H9 (cell line): ENCODE results near the gene SUCLG1. TPM values are rescaled to one million over a fixed set of nuclear protein-coding genes. Genes with fewer than 3 reads are reported as not detected.

Experiments used
- DNase-seq: peaks from one replicate; pipeline ENCODE4 v3.0.0-alpha.2; 2017
- H2AFZ ChIP-seq: one replicate; pipeline ENCODE4 v1.6.1; 2013; ENCODE audit warnings: mild to moderate bottlenecking, low read length, control low read depth, moderate library complexity
- H2AK5ac ChIP-seq: 2 replicates; pipeline ENCODE4 v1.6.1; 2013; ENCODE audit warnings: low read length, control low read depth, mixed read lengths; ENCODE audit not compliant: insufficient read length
- H2BK120ac ChIP-seq: one replicate; pipeline ENCODE4 v1.6.1; 2013; ENCODE audit warnings: low read depth, mild to moderate bottlenecking, low read length, control low read depth, inconsistent platforms; ENCODE audit not compliant: poor library complexity, severe bottlenecking
- H2BK12ac ChIP-seq: 2 replicates; pipeline ENCODE4 v1.6.1; 2013; ENCODE audit warnings: low read length, control low read depth, mixed read lengths, low read depth; ENCODE audit not compliant: insufficient read length
- H2BK15ac ChIP-seq: 2 replicates; pipeline ENCODE4 v1.6.1; 2013; ENCODE audit warnings: low read depth, low read length, control low read depth
- H2BK20ac ChIP-seq: one replicate; pipeline ENCODE4 v1.6.1; 2013; ENCODE audit warnings: low read depth, mild to moderate bottlenecking, low read length, control low read depth, inconsistent platforms; ENCODE audit not compliant: poor library complexity, severe bottlenecking
- H2BK5ac ChIP-seq: 2 replicates; pipeline ENCODE4 v1.6.1; 2013; ENCODE audit warnings: low read length, control low read depth, mixed read lengths; ENCODE audit not compliant: insufficient read length
- H3K14ac ChIP-seq: 2 replicates; pipeline ENCODE4 v1.6.1; 2013; ENCODE audit warnings: low read length, control low read depth; ENCODE audit not compliant: insufficient read depth
- H3K18ac ChIP-seq: 2 replicates; pipeline ENCODE4 v1.6.1; 2013; ENCODE audit warnings: low read depth, mild to moderate bottlenecking, mixed read lengths, low read length, control low read depth; ENCODE audit not compliant: insufficient read length
- H3K23ac ChIP-seq: 2 replicates; pipeline ENCODE4 v1.6.1; 2013; ENCODE audit warnings: low read length, control low read depth, mixed read lengths, low read depth; ENCODE audit not compliant: insufficient read length
- H3K23me2 ChIP-seq: 2 replicates; pipeline ENCODE4 v1.6.1; 2013; ENCODE audit warnings: low read depth, mild to moderate bottlenecking, mixed read lengths, low read length, control low read depth; ENCODE audit not compliant: insufficient read length, poor library complexity, severe bottlenecking
- H3K27ac ChIP-seq: 2 replicates; pipeline ENCODE4 v1.5.1; 2013; ENCODE audit warnings: low read length, control low read depth, mixed read lengths, low read depth; ENCODE audit not compliant: insufficient read length
- H3K27me3 ChIP-seq: 2 replicates; pipeline ENCODE4 v1.6.1; 2013; ENCODE audit warnings: low read length, control low read depth, inconsistent platforms; ENCODE audit not compliant: insufficient read depth
- H3K4ac ChIP-seq: 2 replicates; pipeline ENCODE4 v1.6.1; 2013; ENCODE audit warnings: low read depth, mild to moderate bottlenecking, control low read depth, inconsistent platforms, low read length, moderate library complexity
- H3K4me1 ChIP-seq: 2 replicates; pipeline ENCODE4 v1.6.1; 2013; ENCODE audit warnings: low read length, control low read depth, inconsistent platforms; ENCODE audit not compliant: insufficient read depth
- H3K4me2 ChIP-seq: 2 replicates; pipeline ENCODE4 v1.6.1; 2013; ENCODE audit warnings: low read length, control low read depth, mixed read lengths; ENCODE audit not compliant: insufficient read length, insufficient read depth
- H3K56ac ChIP-seq: 2 replicates; pipeline ENCODE4 v1.6.1; 2013; ENCODE audit warnings: low read depth, mild to moderate bottlenecking, mixed read lengths, low read length, control low read depth; ENCODE audit not compliant: insufficient read length
- H3K79me1 ChIP-seq: 2 replicates; pipeline ENCODE4 v1.6.1; 2013; ENCODE audit warnings: low read depth, mild to moderate bottlenecking, moderate library complexity, low read length, control low read depth, inconsistent platforms; ENCODE audit not compliant: insufficient read depth, poor library complexity, severe bottlenecking
- H3K79me2 ChIP-seq: 2 replicates; pipeline ENCODE4 v1.6.1; 2013; ENCODE audit warnings: low read length, control low read depth, inconsistent platforms; ENCODE audit not compliant: insufficient read depth
- H3K9ac ChIP-seq: 2 replicates; pipeline ENCODE4 v1.6.1; 2013; ENCODE audit warnings: low read length, control low read depth, mixed read lengths; ENCODE audit not compliant: insufficient read length; ENCODE audit errors: extremely low read depth
- H3K9me3 ChIP-seq: one replicate; pipeline ENCODE4 v1.6.1; 2013; ENCODE audit warnings: low read depth, low read length, inconsistent platforms; ENCODE audit not compliant: control insufficient read depth
- H3T11ph ChIP-seq: one replicate; pipeline ENCODE4 v1.6.1; 2013; ENCODE audit warnings: mild to moderate bottlenecking, low read length, control low read depth, inconsistent platforms
- H4K20me1 ChIP-seq: one replicate; pipeline ENCODE4 v1.6.1; 2013; ENCODE audit not compliant: control insufficient read depth, insufficient read length, insufficient read depth
- H4K5ac ChIP-seq: 2 replicates; pipeline ENCODE4 v1.6.1; 2013; ENCODE audit warnings: low read depth, mild to moderate bottlenecking, mixed read lengths, low read length, control low read depth; ENCODE audit not compliant: insufficient read length
- H4K8ac ChIP-seq: replicated peaks from 2 replicates; pipeline ENCODE4 v1.6.1; 2013; ENCODE audit warnings: low read length, control low read depth, mixed read lengths, low read depth; ENCODE audit not compliant: insufficient read length
- H4K91ac ChIP-seq: 2 replicates; pipeline ENCODE4 v1.6.1; 2013; ENCODE audit warnings: low read depth, mild to moderate bottlenecking, moderate library complexity, mixed read lengths, low read length, control low read depth; ENCODE audit not compliant: insufficient read length
- H3K27ac Mint-ChIP-seq, 3 experiments: 2 replicates in 2 of 3; 3 replicates in 1 of 3; pipeline ENCODE4 v1.8.0; 2020 to 2021; ENCODE audit warnings: mixed read lengths in 3 of 3, mild to moderate bottlenecking in 1 of 3, moderate library complexity in 1 of 3
- H3K27me3 Mint-ChIP-seq: 2 replicates; pipeline ENCODE4 v1.8.0; 2021; ENCODE audit warnings: low read depth, mild to moderate bottlenecking, moderate library complexity, mixed read lengths
- H3K36me3 Mint-ChIP-seq, 3 experiments: 2 replicates in 2 of 3; 3 replicates in 1 of 3; pipeline ENCODE4 v1.8.0; 2020 to 2021; ENCODE audit warnings: low read depth in 3 of 3, mixed read lengths in 3 of 3; ENCODE audit not compliant: insufficient read depth in 1 of 3
- H3K4me1 Mint-ChIP-seq, 2 experiments: 2 replicates each; pipeline ENCODE4 v1.8.0; 2020; ENCODE audit warnings: mixed read lengths in 2 of 2
- H3K4me3 Mint-ChIP-seq, 2 experiments: 2 replicates in 1 of 2; 3 replicates in 1 of 2; pipeline ENCODE4 v1.8.0; 2020 to 2021; ENCODE audit warnings: mild to moderate bottlenecking in 2 of 2, mixed read lengths in 2 of 2, moderate library complexity in 1 of 2
- H3K9me3 Mint-ChIP-seq, 2 experiments: 2 replicates in 1 of 2; 3 replicates in 1 of 2; pipeline ENCODE4 v1.8.0; 2020; ENCODE audit warnings: mild to moderate bottlenecking in 2 of 2, mixed read lengths in 2 of 2, moderate library complexity in 1 of 2
- CTCF ChIP-seq: fragments of 200-600 bp; sonication (generic); conservative IDR thresholded peaks from 3 replicates; pipeline ENCODE4 v1.8.0; 2021; ENCODE audit warnings: antibody characterized with exemption, mild to moderate bottlenecking
- WGBS: extraction: QIAGEN DNeasy Blood & Tissue Kit; methylation state at CpG from one replicate; pipeline ENCODE4 v1.1.7; 2013; ENCODE audit warnings: missing lambda C conversion rate, low lambda C conversion rate, mixed read lengths; ENCODE audit not compliant: insufficient read length; ENCODE audit errors: extremely low coverage; 5-methylcytosine and 5-hydroxymethylcytosine counted together
- total RNA-seq: library from RNA; stranded (reverse); gene quantifications from 2 replicates; pipeline ENCODE4 v1.2.1, GENCODE V29; 2021

SUCLG1 gene
- total RNA-seq, 1 experiment from 2014 or later, result 40.0 TPM

DNA sequence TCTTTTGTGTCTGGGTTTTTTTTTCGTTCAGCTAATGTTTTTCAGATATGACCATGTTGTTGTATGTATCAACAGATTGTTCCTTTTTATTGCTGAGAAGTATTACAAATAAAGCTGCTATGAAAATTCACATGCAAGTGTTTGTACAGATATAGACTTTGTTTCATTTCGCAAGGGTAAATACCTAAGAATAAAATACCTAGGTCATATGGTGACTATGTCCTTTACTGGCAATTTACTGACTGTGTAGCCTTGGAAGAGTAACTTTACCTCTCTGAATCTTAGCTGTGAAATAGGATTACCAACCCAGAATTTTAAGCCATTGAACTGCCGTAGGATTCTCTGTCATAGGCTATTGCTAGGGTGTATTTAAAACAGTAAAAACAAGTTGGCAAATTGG, 38.2 kb upstream of the SUCLG1 start:
- no peak overlapping the region for H2BK20ac ChIP-seq
- H3K4ac ChIP-seq, result no peak overlapping the region
- no peak overlapping the region for H3K4me2 ChIP-seq
- peaks cover 3% of the 10 kb centered on the region in 2 experiments; a peak in 1 of 4 replicates for H3K4me1 Mint-ChIP-seq
- H2AFZ ChIP-seq, result no peak overlapping the region
- no peak overlapping the region for H2BK120ac ChIP-seq
- H3K4me1 ChIP-seq, result no peaks in the 10 kb centered on the region
- H3K79me2 ChIP-seq, result no peaks in the 10 kb centered on the region
- no peaks in the 10 kb centered on the region; a peak in 1 of 7 replicates for H3K36me3 Mint-ChIP-seq
- H3K27ac ChIP-seq, result no peak overlapping the region
- no peak for TF ChIP-seq CTCF
- no peak overlapping the region for H3K27ac Mint-ChIP-seq
- no peak for DNase-seq
- no peak overlapping the region for H2BK12ac ChIP-seq
- no peaks in the 10 kb centered on the region for H3K9me3 ChIP-seq
- no peak overlapping the region for H4K5ac ChIP-seq
- H2BK5ac ChIP-seq, result no peak overlapping the region
- no peak overlapping the region for H3K18ac ChIP-seq
- H3K14ac ChIP-seq, result no peak overlapping the region
- WGBS, result no CpG with 5 or more reads among the region's 3 CpGs
- no peak overlapping the region for H4K91ac ChIP-seq
- no peak overlapping the region for H3T11ph ChIP-seq
- no peak overlapping the region for H2AK5ac ChIP-seq
- no peak overlapping the region for H3K56ac ChIP-seq
- no peak overlapping the region for H3K4me3 Mint-ChIP-seq
- H3K23me2 ChIP-seq, result no peaks in the 10 kb centered on the region
- H3K23ac ChIP-seq, result no peak overlapping the region
- H3K9ac ChIP-seq, result no peak overlapping the region
- H2BK15ac ChIP-seq, result no peak overlapping the region
- H4K20me1 ChIP-seq, result no peaks in the 10 kb centered on the region
- no peaks in the 10 kb centered on the region for H3K79me1 ChIP-seq
- 0 out of 2 replicates have a peak, but pooled peaks cover 1% of the 10 kb centered on the region for H3K27me3 Mint-ChIP-seq
- H3K9me3 Mint-ChIP-seq, result peaks cover 2 to 3% of the 10 kb centered on the region in 2 experiments; a peak in 2 of 5 replicates
- H4K8ac ChIP-seq, result no peak overlapping the region
- no peaks in the 10 kb centered on the region for H3K27me3 ChIP-seq
